Mucosa of descending colon (tissue), 3 donors: ENCODE results near the gene GPBP1. TPM values are rescaled to one million over a fixed set of nuclear protein-coding genes. Genes with fewer than 3 reads are reported as not detected.

ENCODE experiments used
- ATAC-seq: fragments of 200-7000 bp; cut with Tn5 transposase; one replicate; pipeline ENCODE4 v1.9.1; 2020; ENCODE audit warnings: mild to moderate bottlenecking, moderate library complexity
- DNase-seq, 3 donors: peaks; one replicate each; pipeline ENCODE4 v3.0.0-alpha.2; 2020
- H3K36me3 ChIP-seq: fragments of 200-600 bp; one replicate; pipeline ENCODE4 v1.8.0; 2021; ENCODE audit warnings: low read depth, mild to moderate bottlenecking
- H3K4me1 ChIP-seq: fragments of 200-600 bp; one replicate; pipeline ENCODE4 v1.8.0; 2021; ENCODE audit warnings: low read depth, mild to moderate bottlenecking
- H3K4me3 ChIP-seq: fragments of 200-600 bp; one replicate; pipeline ENCODE4 v1.8.0; 2021; ENCODE audit warnings: mild to moderate bottlenecking
- H3K9me3 ChIP-seq: fragments of 200-600 bp; one replicate; pipeline ENCODE4 v1.8.0; 2021; ENCODE audit warnings: mild to moderate bottlenecking
- intact Hi-C, 2 donors: fragments of 100-400 bp; cut with DNase I in 1 of 2; cut with micrococcal nuclease in 1 of 2; formaldehyde crosslinking; loops; one replicate each; pipeline versions ENCODE4 v1.11.0 to v1.11.1; 2022; cut with DNase I, micrococcal nuclease
- total RNA-seq, 3 donors: library from RNA; stranded (reverse); fragmentation: NEBNext Ultra II Directional in 2 of 3; extraction: Animal tissue kit (Norgen Biotek cat#: 25700) in 2 of 3; gene quantifications; one replicate each; pipeline versions ENCODE4 v1.2.1 to v1.2.4, GENCODE V29; 2021 to 2023
- TF ChIP-seq, protein P1 (sequence below): fragments of 200-600 bp; IDR thresholded peaks from one replicate; pipeline ENCODE4 v1.8.0; 2022; ENCODE audit warnings: antibody characterized with exemption, mild to moderate bottlenecking
- donor health status: DM: no; HTN: no; CAD: no; lungs with moderate emphysema.
- donor health status: DM: no; HTN: no; CAD: no.
- donor health status: DM: no; HTN: yes; CAD: no.

Gene GPBP1
- total RNA-seq, 3 donors from 2014 or later, result 59.8 to 75.3 (median 74.0) TPM

DNA sequence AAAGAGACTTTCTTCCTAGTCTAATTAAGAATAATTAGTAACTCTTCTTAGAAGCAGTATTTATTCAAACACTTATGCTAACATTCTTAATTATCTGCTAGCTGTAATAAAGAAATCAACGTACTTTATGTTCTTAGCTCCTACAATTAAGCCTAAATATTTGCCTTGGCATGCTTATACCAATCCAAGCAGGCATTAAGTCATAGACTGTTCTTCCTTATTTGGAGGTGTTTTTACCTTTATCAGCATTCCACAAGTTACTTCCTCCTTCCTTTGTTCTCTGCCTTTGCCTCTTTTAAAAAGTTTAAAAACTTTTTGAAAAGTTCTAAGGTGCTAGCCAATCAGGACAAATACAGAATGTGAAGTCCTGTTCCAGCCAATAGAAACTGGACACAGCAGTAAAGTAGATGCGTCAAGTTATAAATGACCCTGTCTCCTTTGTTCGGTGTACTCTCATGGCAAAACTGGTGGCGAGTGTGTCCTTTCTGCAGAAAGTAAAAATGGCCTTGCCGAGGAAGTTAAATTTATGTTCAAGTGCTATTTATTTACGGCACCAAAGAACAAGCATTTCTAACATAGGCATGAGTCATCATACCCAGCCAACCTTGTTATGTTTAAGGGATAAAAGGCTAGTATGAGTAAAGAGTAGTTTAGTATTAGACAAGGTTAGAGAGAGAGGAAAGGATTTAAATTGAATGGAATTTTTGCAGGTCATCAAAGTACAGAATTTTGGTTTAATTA lies 58.6 kb downstream of the GPBP1 start:
- DNase-seq, result no peak
- peak; percentile 53 for ATAC-seq
- intact Hi-C loops, result no loop called here
- H3K9me3 ChIP-seq, result no peaks in the 10 kb centered on the region
- TF ChIP-seq, protein P1, sequence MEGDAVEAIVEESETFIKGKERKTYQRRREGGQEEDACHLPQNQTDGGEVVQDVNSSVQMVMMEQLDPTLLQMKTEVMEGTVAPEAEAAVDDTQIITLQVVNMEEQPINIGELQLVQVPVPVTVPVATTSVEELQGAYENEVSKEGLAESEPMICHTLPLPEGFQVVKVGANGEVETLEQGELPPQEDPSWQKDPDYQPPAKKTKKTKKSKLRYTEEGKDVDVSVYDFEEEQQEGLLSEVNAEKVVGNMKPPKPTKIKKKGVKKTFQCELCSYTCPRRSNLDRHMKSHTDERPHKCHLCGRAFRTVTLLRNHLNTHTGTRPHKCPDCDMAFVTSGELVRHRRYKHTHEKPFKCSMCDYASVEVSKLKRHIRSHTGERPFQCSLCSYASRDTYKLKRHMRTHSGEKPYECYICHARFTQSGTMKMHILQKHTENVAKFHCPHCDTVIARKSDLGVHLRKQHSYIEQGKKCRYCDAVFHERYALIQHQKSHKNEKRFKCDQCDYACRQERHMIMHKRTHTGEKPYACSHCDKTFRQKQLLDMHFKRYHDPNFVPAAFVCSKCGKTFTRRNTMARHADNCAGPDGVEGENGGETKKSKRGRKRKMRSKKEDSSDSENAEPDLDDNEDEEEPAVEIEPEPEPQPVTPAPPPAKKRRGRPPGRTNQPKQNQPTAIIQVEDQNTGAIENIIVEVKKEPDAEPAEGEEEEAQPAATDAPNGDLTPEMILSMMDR, result no peak
- no peak overlapping the region for H3K4me3 ChIP-seq
- no peaks in the 10 kb centered on the region for H3K4me1 ChIP-seq
- H3K36me3 ChIP-seq, result no peaks in the 10 kb centered on the region

DNA sequence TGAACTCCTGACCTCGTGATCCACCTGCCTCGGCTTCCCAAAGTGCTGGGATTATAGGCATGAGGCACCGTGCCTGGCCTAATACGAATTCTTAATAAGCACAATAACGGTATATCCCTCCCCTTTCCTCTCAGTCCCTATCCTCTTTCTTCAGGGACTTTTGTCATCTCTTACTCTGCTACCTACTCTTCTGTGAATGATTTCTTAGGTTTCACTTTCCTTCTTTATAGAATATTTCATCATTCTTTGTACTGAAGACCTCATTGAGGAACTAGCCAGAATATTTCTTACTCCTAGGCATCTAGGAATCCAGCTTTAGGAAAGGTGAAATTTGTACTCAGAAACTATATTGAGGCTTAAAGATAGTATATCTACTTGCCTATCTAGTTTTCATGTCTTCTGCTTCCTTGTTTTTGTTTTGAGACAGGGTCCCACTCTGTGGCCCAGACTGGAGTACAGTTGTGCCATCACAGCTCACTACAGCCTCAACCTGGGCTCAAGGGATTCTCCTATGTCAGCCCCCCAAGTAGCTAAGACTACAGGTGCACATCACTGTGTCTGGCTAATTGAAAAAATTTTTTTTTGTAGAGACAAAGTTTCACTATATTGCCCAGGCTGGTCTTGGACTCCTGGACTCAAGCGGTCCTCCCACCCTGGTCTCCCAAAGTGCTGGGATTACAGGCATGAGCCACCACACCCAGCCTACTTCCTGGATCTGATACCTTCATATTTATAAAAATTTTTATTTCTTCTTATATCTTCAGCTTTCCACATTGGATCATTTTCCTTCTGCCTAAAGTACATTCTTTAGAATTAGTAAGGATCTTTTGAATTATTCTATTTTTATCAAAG lies 69.7 kb downstream of the GPBP1 start:
- peaks cover 9% of the 10 kb centered on the region for H3K4me1 ChIP-seq
- intact Hi-C loops, result no loop called here
- peak; percentile 70 for ATAC-seq
- no peaks in the 10 kb centered on the region for H3K9me3 ChIP-seq
- no peaks in the 10 kb centered on the region for H3K36me3 ChIP-seq
- peak in 2 of 3 donors; percentile 33 to 43 for DNase-seq
- TF ChIP-seq, protein P1, result no peak
- no peak overlapping the region for H3K4me3 ChIP-seq

DNA sequence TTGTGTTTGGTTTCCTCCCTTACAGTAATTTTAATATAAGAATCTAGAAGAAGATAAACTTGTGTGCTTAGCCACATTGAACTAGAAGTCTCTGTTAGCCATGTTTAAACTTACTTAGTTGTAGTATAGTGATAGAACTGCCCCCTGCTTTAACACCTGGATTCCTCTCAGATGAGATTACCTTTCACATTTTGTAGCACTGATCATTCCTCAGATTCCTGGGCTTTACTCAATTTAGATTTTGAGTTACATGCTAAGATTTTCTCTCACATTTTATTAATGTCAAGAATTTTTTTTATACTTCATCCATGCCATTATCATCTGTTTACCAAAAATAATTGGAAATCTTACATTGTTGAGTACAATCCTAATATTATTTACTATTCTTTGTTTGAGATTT lies 70.5 kb downstream of the GPBP1 start:
- TF ChIP-seq, protein P1, result no peak
- ATAC-seq (no peak), DNase-seq (no peak)
- intact Hi-C loops, result no loop called here
- H3K4me1 ChIP-seq, result peaks cover 9% of the 10 kb centered on the region
- no peaks in the 10 kb centered on the region for H3K9me3 ChIP-seq
- H3K36me3 ChIP-seq, result no peaks in the 10 kb centered on the region
- no peak overlapping the region for H3K4me3 ChIP-seq

DNA sequence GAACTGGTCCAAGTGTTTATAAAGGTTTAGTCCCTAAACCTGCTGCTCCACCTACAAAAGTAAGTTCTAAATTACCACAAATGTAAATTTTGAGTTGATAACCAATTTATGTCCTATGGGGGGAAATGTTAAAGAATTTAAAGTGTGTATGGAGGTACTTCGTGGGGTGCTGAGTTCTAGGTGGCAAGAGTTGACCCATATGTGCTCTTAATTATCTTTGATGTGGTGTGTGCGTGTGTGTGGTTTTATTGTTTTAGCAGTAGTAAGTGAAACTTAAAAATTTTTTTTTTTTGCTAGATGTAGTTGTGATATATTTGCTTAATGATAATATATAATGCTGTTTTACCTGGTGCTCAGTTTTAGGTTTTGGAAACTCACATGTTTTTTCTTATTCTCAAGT lies 72.6 kb downstream of the GPBP1 start:
- no peaks in the 10 kb centered on the region for H3K9me3 ChIP-seq
- peaks cover 6% of the 10 kb centered on the region for H3K4me1 ChIP-seq
- ATAC-seq (no peak), DNase-seq (no peak)
- no peak overlapping the region for H3K4me3 ChIP-seq
- no peaks in the 10 kb centered on the region for H3K36me3 ChIP-seq
- intact Hi-C loops, result no loop called here
- TF ChIP-seq, protein P1, result no peak

DNA sequence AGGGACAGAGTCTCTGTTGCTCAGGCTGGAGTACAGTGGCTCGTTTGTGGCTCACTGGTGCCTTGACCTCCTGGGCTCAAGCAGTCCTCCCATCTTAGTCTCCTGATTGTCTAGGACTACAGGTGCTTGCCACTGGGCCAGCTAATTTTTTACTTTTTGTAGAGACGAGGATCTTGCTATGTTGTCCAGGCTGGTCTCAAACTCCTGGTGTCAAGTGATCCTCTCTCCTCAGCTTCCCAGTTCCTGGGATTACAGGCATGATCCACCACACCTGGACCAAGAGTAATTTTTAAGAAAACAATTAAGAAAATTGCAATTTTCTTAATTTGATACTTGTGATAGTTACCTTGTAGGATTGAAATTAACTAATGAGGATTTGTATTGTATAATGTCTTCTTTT lies 73.9 kb downstream of the GPBP1 start:
- Histone ChIP-seq H3K4me1 (peaks cover 6% of the 10 kb centered on the region), H3K36me3 (no peaks in the 10 kb centered on the region), H3K4me3 (no peak overlapping the region), H3K9me3 (no peaks in the 10 kb centered on the region)
- intact Hi-C loops, result no loop called here
- TF ChIP-seq, protein P1, result no peak
- ATAC-seq (no peak), DNase-seq (no peak)
